Fibroblast of mammary gland (primary cell): ENCODE results near the gene MBP.

Experiments used
- DNase-seq: peaks from one replicate; pipeline ENCODE4 v3.0.0-alpha.2; 2010; ENCODE audit warnings: low read depth
- H3K4me3 ChIP-seq: 2 replicates; pipeline ENCODE4 v1.5.1; 2011; ENCODE audit warnings: low read depth, mild to moderate bottlenecking, low read length, moderate library complexity; ENCODE audit not compliant: control insufficient read depth
- CTCF ChIP-seq: conservative IDR thresholded peaks from 2 replicates; pipeline ENCODE4 v1.5.1; 2011; ENCODE audit warnings: low read depth, low read length, inconsistent platforms; ENCODE audit not compliant: control insufficient read depth, insufficient read depth

The MBP gene

DNA sequence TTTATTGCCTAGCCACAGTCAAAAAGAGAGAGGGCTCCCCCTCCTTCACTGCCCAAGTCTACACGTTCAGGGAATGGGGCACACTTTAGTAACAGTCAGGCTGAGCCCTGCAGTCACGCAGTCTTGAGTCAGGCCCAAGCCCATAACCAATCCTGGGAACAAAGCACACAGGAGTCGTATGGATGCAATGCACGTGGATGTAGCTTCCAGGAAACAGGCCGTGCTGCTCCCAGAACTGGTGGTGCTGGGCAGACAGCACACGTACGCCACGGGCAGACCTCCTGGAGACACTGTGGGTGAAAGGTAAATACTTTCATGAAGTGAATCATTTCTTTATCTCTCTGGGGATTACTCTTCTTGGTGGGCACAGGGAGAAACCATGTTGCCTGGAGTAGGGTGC is 30.0 kb upstream of the MBP start:
- DNase-seq: peak; percentile 41
- TF ChIP-seq CTCF: no peak
- H3K4me3 ChIP-seq: no peak overlapping the region

DNA sequence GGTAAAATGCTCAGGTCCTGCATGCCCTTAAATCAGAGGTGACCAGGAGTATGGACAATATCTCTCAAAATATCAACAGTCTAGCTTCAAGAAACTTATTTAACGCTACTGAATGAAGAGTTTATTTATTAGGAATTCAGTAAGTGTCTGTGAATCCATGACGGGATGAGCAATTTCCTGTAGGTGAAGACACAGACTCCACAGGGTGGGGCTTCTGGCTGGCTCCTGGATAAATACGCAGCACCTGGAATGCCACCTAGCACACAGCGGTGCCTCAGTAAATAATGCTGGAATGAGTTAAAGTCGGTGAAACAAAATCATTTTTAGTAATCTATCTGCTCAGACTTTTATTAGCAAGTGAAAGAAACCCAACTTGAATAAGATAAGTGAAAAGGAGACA is 29.4 kb upstream of the MBP start:
- no peak for DNase-seq
- no peak overlapping the region for H3K4me3 ChIP-seq
- no peak for TF ChIP-seq CTCF

DNA sequence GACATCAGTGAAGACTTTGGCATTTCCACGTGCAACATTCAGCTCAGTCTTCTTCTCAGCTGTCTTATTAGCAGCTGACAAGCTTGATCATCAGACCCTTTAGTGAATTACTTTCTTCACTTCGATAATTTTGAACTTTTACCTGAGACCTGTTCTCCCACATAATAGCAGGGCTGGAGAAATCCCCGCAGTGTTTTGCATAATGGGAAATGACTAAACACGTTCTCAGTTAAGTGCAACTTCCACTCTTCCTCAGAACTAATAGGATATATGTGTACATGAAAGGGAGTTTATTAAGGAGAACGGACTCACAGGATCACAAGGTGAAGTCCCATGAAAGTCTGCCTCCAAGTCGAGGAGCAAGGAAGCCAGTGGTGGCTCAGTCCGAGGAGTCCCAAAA is 28.8 kb upstream of the MBP start:
- no peak for TF ChIP-seq CTCF
- H3K4me3 ChIP-seq: no peak overlapping the region
- no peak for DNase-seq

- no peak for DNase-seq
- no peak overlapping the region for H3K4me3 ChIP-seq
- TF ChIP-seq CTCF: no peak
Observed at GRCh38 chr18:77160515-77160914, 27.9 kb upstream of the MBP start.

- no peak for TF ChIP-seq CTCF
- H3K4me3 ChIP-seq: no peak overlapping the region
- no peak for DNase-seq
Observed at GRCh38 chr18:77157312-77157711, 24.7 kb upstream of the MBP start.

- no peak for TF ChIP-seq CTCF
- DNase-seq: no peak
- H3K4me3 ChIP-seq: no peak overlapping the region
Observed at GRCh38 chr18:77155031-77155430, 22.4 kb upstream of the MBP start.

GRCh38 chr18:77153404-77153803 is 20.8 kb upstream of the MBP start:
- TF ChIP-seq CTCF: no peak
- H3K4me3 ChIP-seq: no peak overlapping the region
- DNase-seq: no peak
